Endothelial cell of umbilical vein (primary cell): ENCODE results near the gene MLX. TPM values are rescaled to one million over a fixed set of nuclear protein-coding genes. Genes with fewer than 3 reads are reported as not detected.

Experiments used
- BruUV-seq: library from RNA; stranded (reverse); fragments of 400-500 nt; replicated peaks from 2 replicates; lab custom pipeline; 2021; lab: Mats Ljungman, UMichigan
- CTCF ChIA-PET: fragments of 300-600, 350-600 bp; sonication (Branson Sonifier 250); formaldehyde crosslinking; loops from one replicate; lab custom pipeline; 2021; ENCODE audit warnings: antibody characterized with exemption, inconsistent platforms; lab: Charles Lee
- POLR2A ChIA-PET: fragments of 300-600, 350-600 bp; sonication (Branson Sonifier 250); formaldehyde crosslinking; loops from one replicate; lab custom pipeline; 2021; ENCODE audit warnings: antibody characterized with exemption, inconsistent platforms; lab: Charles Lee
- DNase-seq: peaks from one replicate; pipeline ENCODE4 v3.0.0-alpha.2; 2011; ENCODE audit warnings: low read depth, low spot score
- FAIRE-seq: peaks from 2 replicates; lab custom pipeline; 2011; peaks lifted over from hg19 to GRCh38; lab: Jason Lieb, UNC
- H2AFZ ChIP-seq: 2 replicates; pipeline ENCODE4 v1.6.0; 2012; ENCODE audit warnings: low read depth, low read length, control low read depth, inconsistent platforms
- H3K27ac ChIP-seq: 2 replicates; pipeline ENCODE4 v1.5.1; 2011; ENCODE audit warnings: low read depth, mild to moderate bottlenecking, control low read depth, low read length, moderate library complexity; ENCODE audit not compliant: insufficient read depth
- H3K27me3 ChIP-seq, 2 experiments: 2 replicates each; pipeline versions ENCODE4 v1.6.0 to v1.6.1; 2011; ENCODE audit warnings: low read length in 2 of 2, mixed read lengths in 1 of 2; ENCODE audit not compliant: control insufficient read depth in 2 of 2, insufficient read depth in 2 of 2
- H3K36me3 ChIP-seq, 2 experiments: 2 replicates in 1 of 2; 3 replicates in 1 of 2; pipeline ENCODE4 v1.5.1; 2011; ENCODE audit warnings: low read length in 2 of 2, mild to moderate bottlenecking in 1 of 2, moderate library complexity in 1 of 2; ENCODE audit not compliant: control insufficient read depth in 2 of 2, insufficient read depth in 2 of 2; ENCODE audit errors: extremely low read depth in 1 of 2
- H3K4me1 ChIP-seq: 3 replicates; pipeline ENCODE4 v1.5.1; 2011; ENCODE audit warnings: mild to moderate bottlenecking, low read length; ENCODE audit not compliant: control insufficient read depth, insufficient read depth; ENCODE audit errors: extremely low read depth
- H3K4me2 ChIP-seq: 2 replicates; pipeline ENCODE4 v1.6.1; 2011; ENCODE audit warnings: low read length, control low read depth, mixed read lengths; ENCODE audit not compliant: insufficient read depth
- H3K4me3 ChIP-seq, 3 experiments: fragments of 200-600 bp in 1 of 3; sonication (generic), shearing (Covaris generic) in 1 of 3; replicated peaks in 1 of 3; 2 replicates each; pipeline ENCODE4 v1.5.1; 2011 to 2016; ENCODE audit warnings: control low read depth in 3 of 3, low read length in 3 of 3, mild to moderate bottlenecking in 2 of 3, inconsistent platforms in 1 of 3, low read depth in 1 of 3, moderate library complexity in 1 of 3; ENCODE audit not compliant: insufficient read depth in 1 of 3
- H3K79me2 ChIP-seq: 2 replicates; pipeline ENCODE4 v1.6.0; 2012; ENCODE audit warnings: low read length, inconsistent platforms; ENCODE audit not compliant: control insufficient read depth, insufficient read depth
- H3K9ac ChIP-seq: replicated peaks from 2 replicates; pipeline ENCODE3; 2011; ENCODE audit warnings: low read length, control low read depth; ENCODE audit not compliant: insufficient read depth; ENCODE audit errors: extremely low read depth
- H3K9me1 ChIP-seq: replicated peaks from 3 replicates; pipeline ENCODE4 v1.6.0; 2011; ENCODE audit warnings: mild to moderate bottlenecking, low read length; ENCODE audit not compliant: control insufficient read depth, insufficient read depth; ENCODE audit errors: extremely low read depth
- H3K9me3 ChIP-seq: replicated peaks from 2 replicates; pipeline ENCODE4 v1.5.1; 2012; ENCODE audit warnings: low read length, inconsistent platforms; ENCODE audit not compliant: control insufficient read depth, insufficient read depth
- H4K20me1 ChIP-seq: replicated peaks from 2 replicates; pipeline ENCODE3; 2011; ENCODE audit warnings: mild to moderate bottlenecking, low read length; ENCODE audit not compliant: control insufficient read depth, insufficient read depth; ENCODE audit errors: extremely low read depth
- EZH2 ChIP-seq: IDR thresholded peaks from 2 replicates; pipeline ENCODE4 v1.6.1; 2012; ENCODE audit warnings: borderline replicate concordance, low read depth, mild to moderate bottlenecking, moderate library complexity, low read length, inconsistent platforms; ENCODE audit not compliant: severe bottlenecking
- FOS ChIP-seq: IDR thresholded peaks from 2 replicates; pipeline ENCODE4 v1.6.1; 2011; ENCODE audit warnings: mild to moderate bottlenecking, low read length, moderate library complexity, borderline replicate concordance; ENCODE audit not compliant: insufficient read depth
- GATA2 ChIP-seq: IDR thresholded peaks from 2 replicates; pipeline ENCODE4 v1.7.0; 2011; ENCODE audit warnings: low read depth, mild to moderate bottlenecking, moderate library complexity, mixed read lengths, low read length; ENCODE audit not compliant: insufficient read length, insufficient read depth
- JUN ChIP-seq: IDR thresholded peaks from 2 replicates; pipeline ENCODE4 v1.6.1; 2011; ENCODE audit warnings: borderline replicate concordance, low read depth; ENCODE audit not compliant: insufficient read length, insufficient read depth
- MYC ChIP-seq: IDR thresholded peaks from one replicate; pipeline ENCODE4 v1.6.1; 2011; ENCODE audit warnings: mild to moderate bottlenecking, low read depth, low read length
- POLR2A ChIP-seq: IDR thresholded peaks from 2 replicates; pipeline ENCODE4 v1.6.1; 2012; ENCODE audit warnings: low read depth, mild to moderate bottlenecking, control low read depth, low read length
- POLR2AphosphoS5 ChIP-seq: IDR thresholded peaks from 2 replicates; pipeline ENCODE4 v1.6.1; 2012; ENCODE audit warnings: low read depth, mild to moderate bottlenecking, control low read depth, low read length, moderate library complexity; ENCODE audit not compliant: insufficient read depth
- dilution Hi-C: fragments of 300-500 bp; cut with MboI; formaldehyde crosslinking; loops from one replicate; pipeline ENCODE4 v1.15.0; 2019; ENCODE audit warnings: low sequenced_read_pairs; ENCODE audit not compliant: extremely low pct_ligation_motif_present
- intact Hi-C: fragments of 100-400 bp; cut with micrococcal nuclease; formaldehyde crosslinking; loops from one replicate; pipeline ENCODE4 v1.10.0; 2022
- polyA plus RNA-seq, 4 experiments: library from polyadenylated mRNA; depleted of rRNA in 3 of 4; stranded (reverse) in 3 of 4; unstranded in 1 of 4; fragments of >200 nt; gene quantifications; 2 replicates each; pipeline versions ENCODE4 v1.2.1 to v1.2.3, GENCODE V29; 2011 to 2012; ENCODE audit warnings: missing spikeins in 1 of 4
- total RNA-seq: library from RNA; stranded (reverse); gene quantifications from 2 replicates; pipeline ENCODE4 v1.2.3, GENCODE V29; 2021
- TF ChIP-seq, protein P1 (sequence below), 2 donors: IDR thresholded peaks; 1 replicate in 1 of 2; 2 replicates in 1 of 2; pipeline ENCODE4 v1.5.1; 2011; ENCODE audit warnings: low read length in 2 of 2, mild to moderate bottlenecking in 2 of 2, moderate library complexity in 2 of 2, control low read depth in 1 of 2, inconsistent platforms in 1 of 2, low read depth in 1 of 2; ENCODE audit not compliant: insufficient read depth in 1 of 2; ENCODE audit errors: extremely low read depth in 1 of 2
- TF ChIP-seq, protein P2 (sequence below): IDR thresholded peaks from 2 replicates; pipeline ENCODE4 v1.6.1; 2011; ENCODE audit not compliant: insufficient read depth, insufficient read length

MLX gene
- total and polyA plus RNA-seq, 2 donors (not counting 3 experiments of a cell fraction or from before 2014, with no cell fraction given) = 40.3 to 42.7 TPM

DNA sequence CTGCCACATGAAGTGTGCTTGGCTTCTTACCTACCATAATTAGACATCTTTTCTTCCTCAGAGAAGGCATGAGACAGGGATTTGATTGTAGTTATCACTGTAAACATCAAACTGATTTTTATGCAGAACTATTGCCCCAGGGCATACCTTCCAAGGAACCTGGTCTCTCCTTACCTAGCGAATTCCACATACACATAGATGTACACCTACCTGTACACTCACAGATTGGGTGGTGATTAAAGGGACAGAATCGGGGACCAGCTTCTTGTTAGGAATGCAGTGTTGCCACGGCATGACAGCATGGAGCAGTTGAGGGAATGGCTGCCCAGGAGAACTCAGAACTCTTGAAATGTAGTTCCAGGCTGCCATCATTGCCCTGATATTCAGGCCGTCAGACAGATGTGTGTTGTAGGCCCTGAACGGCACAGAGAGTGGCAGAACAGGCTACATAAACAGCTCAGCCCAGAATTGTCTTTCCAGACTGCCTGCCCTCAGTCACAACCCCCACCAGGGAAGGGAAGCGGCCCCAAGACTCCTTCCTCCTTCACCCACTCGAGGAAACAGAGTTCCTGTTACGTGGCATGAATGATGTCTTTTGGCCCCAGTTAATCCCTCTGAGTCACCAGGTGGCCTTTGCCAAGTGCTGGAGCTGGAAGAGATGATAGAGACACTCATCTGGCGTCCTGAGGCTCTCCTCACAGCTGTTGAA is 48.7 kb upstream of the MLX start:
- Histone ChIP-seq H3K4me1 (peaks cover 58% of the 10 kb centered on the region), H3K4me2 (peak overlapping the region; percentile 80), H3K36me3 (peaks cover 0 to 3% of the 10 kb centered on the region in 2 experiments), H3K79me2 (no peaks in the 10 kb centered on the region), H3K9me3 (no peaks in the 10 kb centered on the region), H4K20me1 (no peaks in the 10 kb centered on the region), H2AFZ (no peak overlapping the region), H3K27ac (peak overlapping the region; percentile 100), H3K4me3 (peak overlapping the region in 1 of 3 experiments; percentile 18), H3K9me1 (no peaks in the 10 kb centered on the region), H3K27me3 (no peaks in the 10 kb centered on the region), H3K9ac (peak overlapping the region; percentile 97)
- FAIRE-seq = peak; percentile 100
- ChIA-PET CTCF (interaction anchor here (0.6 to 5.4 kb wide), 63 partner anchors 9 to 492 kb away, joined by 3 to 190 read pairs (median 6); partner anchors contain the start of genes CAVIN1, KAT2A, NAGLU and PSMC3IP), POLR2A (interaction anchor here (1.0 to 4.5 kb wide), 7 partner anchors 9 to 198 kb away, joined by 4 to 38 read pairs (median 10); partner anchors contain the start of genes CAVIN1 and NAGLU)
- intact Hi-C loops (loop anchor here (1.0 kb wide), 3 partner anchors 9 to 198 kb away; partner anchors contain the start of gene NAGLU), dilution Hi-C loops (loop anchor here (25.0 kb wide), 1 partner anchor 181 kb away; no protein-coding TSS in a partner anchor)
- TF ChIP-seq FOS = peak; percentile 97
- TF ChIP-seq, protein P1, sequence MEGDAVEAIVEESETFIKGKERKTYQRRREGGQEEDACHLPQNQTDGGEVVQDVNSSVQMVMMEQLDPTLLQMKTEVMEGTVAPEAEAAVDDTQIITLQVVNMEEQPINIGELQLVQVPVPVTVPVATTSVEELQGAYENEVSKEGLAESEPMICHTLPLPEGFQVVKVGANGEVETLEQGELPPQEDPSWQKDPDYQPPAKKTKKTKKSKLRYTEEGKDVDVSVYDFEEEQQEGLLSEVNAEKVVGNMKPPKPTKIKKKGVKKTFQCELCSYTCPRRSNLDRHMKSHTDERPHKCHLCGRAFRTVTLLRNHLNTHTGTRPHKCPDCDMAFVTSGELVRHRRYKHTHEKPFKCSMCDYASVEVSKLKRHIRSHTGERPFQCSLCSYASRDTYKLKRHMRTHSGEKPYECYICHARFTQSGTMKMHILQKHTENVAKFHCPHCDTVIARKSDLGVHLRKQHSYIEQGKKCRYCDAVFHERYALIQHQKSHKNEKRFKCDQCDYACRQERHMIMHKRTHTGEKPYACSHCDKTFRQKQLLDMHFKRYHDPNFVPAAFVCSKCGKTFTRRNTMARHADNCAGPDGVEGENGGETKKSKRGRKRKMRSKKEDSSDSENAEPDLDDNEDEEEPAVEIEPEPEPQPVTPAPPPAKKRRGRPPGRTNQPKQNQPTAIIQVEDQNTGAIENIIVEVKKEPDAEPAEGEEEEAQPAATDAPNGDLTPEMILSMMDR (IDR thresholded peaks at IDR 0.05; ENCODE audit: extremely low read depth in 1 of 2, insufficient read depth in 1 of 2, low read depth in 1 of 2, low read length in 2 of 2) = no peak
- peak; percentile 64 for TF ChIP-seq GATA2
- TF ChIP-seq EZH2 = no peak
- TF ChIP-seq, protein P2, sequence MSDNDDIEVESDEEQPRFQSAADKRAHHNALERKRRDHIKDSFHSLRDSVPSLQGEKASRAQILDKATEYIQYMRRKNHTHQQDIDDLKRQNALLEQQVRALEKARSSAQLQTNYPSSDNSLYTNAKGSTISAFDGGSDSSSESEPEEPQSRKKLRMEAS = no peak
- TF ChIP-seq MYC = peak; percentile 60
- TF ChIP-seq JUN = peak; percentile 93
- TF ChIP-seq POLR2AphosphoS5 = peak; percentile 95
- peak; percentile 73 for TF ChIP-seq POLR2A
- TSS peak; percentile 68 for BruUV-seq
- DNase-seq = peak; percentile 98
